A673 (cell line): ENCODE measurements around the gene CCBE1. TPM values are rescaled to one million over a fixed set of nuclear protein-coding genes. Genes with fewer than 3 reads are reported as not detected.

Source experiments
- BruUV-seq: library from RNA; stranded (reverse); fragments of 400-500 nt; replicated peaks from 2 replicates; lab custom pipeline; 2021; lab: Mats Ljungman, UMichigan
- CTCF ChIA-PET: fragments of 300-600 bp; sonication (Branson Sonifier 250); formaldehyde crosslinking; loops from one replicate; lab custom pipeline; 2022; ENCODE audit warnings: antibody characterized with exemption; lab: Charles Lee
- POLR2A ChIA-PET: fragments of 300-600 bp; sonication (Branson Sonifier 250); formaldehyde crosslinking; loops from one replicate; lab custom pipeline; 2022; ENCODE audit warnings: antibody characterized with exemption; ENCODE audit not compliant: low non-redundant PET; lab: Charles Lee
- DNase-seq: peaks from one replicate; pipeline ENCODE4 v3.0.0-alpha.2; 2015; ENCODE audit warnings: low spot score
- H3K27ac ChIP-seq: fragments of 200-600 bp; sonication (generic); 2 replicates; pipeline ENCODE4 v1.5.1; 2016; ENCODE audit warnings: mixed run types, low read depth, mild to moderate bottlenecking, mixed read lengths, antibody characterized with exemption, low read length; ENCODE audit not compliant: poor library complexity, severe bottlenecking
- H3K27me3 ChIP-seq: fragments of 200-600 bp; sonication (generic); replicated peaks from 2 replicates; pipeline ENCODE4 v1.6.1; 2017; ENCODE audit warnings: mixed run types, low read depth, mild to moderate bottlenecking, mixed read lengths, antibody characterized with exemption, low read length; ENCODE audit not compliant: insufficient read depth, poor library complexity
- H3K36me3 ChIP-seq: fragments of 200-600 bp; sonication (generic); 2 replicates; pipeline ENCODE4 v1.6.1; 2016; ENCODE audit warnings: mixed run types, mild to moderate bottlenecking, mixed read lengths, antibody characterized with exemption, low read length; ENCODE audit not compliant: insufficient read depth, poor library complexity, severe bottlenecking
- H3K4me1 ChIP-seq: fragments of 200-600 bp; sonication (generic); 2 replicates; pipeline ENCODE4 v1.6.1; 2017; ENCODE audit warnings: mixed run types, mild to moderate bottlenecking, mixed read lengths, antibody characterized with exemption, low read length; ENCODE audit not compliant: insufficient read depth, poor library complexity, severe bottlenecking
- H3K4me3 ChIP-seq: fragments of 200-600 bp; sonication (generic); 2 replicates; pipeline ENCODE4 v1.5.1; 2016; ENCODE audit warnings: low read depth, mixed run types, mild to moderate bottlenecking, mixed read lengths, low read length; ENCODE audit not compliant: poor library complexity, severe bottlenecking
- H3K9me3 ChIP-seq: fragments of 200-600 bp; sonication (generic); 2 replicates; pipeline ENCODE4 v1.6.1; 2016; ENCODE audit warnings: mixed run types, low read depth, mild to moderate bottlenecking, mixed read lengths, antibody characterized with exemption, low read length; ENCODE audit not compliant: poor library complexity, severe bottlenecking
- EZH2 ChIP-seq: fragments of 200-600 bp; sonication (generic); IDR thresholded peaks from 2 replicates; pipeline ENCODE4 v1.6.1; 2017; ENCODE audit warnings: borderline replicate concordance, low read depth, mild to moderate bottlenecking, mixed read lengths, antibody characterized with exemption, low read length; ENCODE audit not compliant: poor library complexity, severe bottlenecking
- intact Hi-C: fragments of 100-400 bp; cut with micrococcal nuclease; formaldehyde crosslinking; loops from one replicate; pipeline ENCODE4 v1.10.0; 2022; ENCODE audit not compliant: unreplicated experiment
- total RNA-seq: library from RNA; stranded (reverse); gene quantifications from 2 replicates; pipeline ENCODE4 v1.2.3, GENCODE V29; 2021
- TF ChIP-seq, protein P1 (sequence below): fragments of 300-800, 200-600 bp; sonication (generic); conservative IDR thresholded peaks from 2 replicates; pipeline ENCODE4 v1.5.1; 2017; ENCODE audit warnings: low read depth, mild to moderate bottlenecking, antibody characterized with exemption, low read length, moderate library complexity, mixed read lengths

CCBE1 gene
- total RNA-seq, 1 experiment from 2014 or later: not detected

DNA sequence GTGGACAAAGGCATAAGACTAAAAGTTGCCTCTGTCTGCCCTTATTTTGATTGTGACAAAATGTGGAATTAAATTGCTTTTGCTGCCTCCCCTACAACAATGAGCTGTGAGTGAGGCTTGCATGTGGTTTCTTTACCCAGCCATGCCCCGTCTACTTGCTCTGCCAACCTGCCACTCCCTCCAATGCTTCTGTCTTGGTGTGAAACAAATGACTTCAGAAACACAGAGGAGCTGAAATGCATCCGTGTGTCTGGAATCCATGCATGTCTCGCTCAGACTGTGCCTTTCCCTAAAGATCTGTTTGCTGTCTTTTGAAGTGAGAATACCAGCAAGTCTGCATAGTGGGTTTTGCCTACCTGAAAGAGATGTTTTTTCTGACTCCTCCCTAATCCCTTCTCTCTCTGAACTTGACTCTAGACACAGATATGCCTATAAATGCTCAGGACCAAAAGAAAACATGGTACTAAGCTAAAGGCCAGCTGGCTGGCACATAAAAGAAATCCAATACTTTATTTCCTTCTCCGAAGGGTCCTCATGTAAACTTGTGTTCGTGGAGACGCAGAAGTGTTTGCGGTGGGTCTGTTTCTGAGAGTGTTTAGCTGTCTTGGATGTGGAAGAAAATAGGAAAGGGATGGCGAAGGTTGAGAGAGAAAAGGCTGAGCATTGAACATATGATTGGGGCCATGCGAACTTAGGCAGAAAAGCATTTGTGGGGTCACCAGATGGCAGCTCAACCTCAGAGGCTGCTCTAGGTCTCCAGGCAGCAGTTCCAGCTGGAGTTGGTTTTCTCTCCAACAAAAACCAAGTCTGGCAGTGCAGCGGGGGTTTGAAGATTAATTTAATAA is 120.5 kb downstream of the CCBE1 start:
- no peaks in the 10 kb centered on the region for H3K9me3 ChIP-seq
- no peak overlapping the region for H3K27ac ChIP-seq
- H3K4me1 ChIP-seq: no peaks in the 10 kb centered on the region
- H3K36me3 ChIP-seq: no peaks in the 10 kb centered on the region
- no peaks in the 10 kb centered on the region for H3K27me3 ChIP-seq
- ChIA-PET POLR2A (no interaction called here), CTCF (no interaction called here)
- no peak for DNase-seq
- H3K4me3 ChIP-seq: no peak overlapping the region
- BruUV-seq: no TSS peak
- intact Hi-C loops: no loop called here
- TF ChIP-seq, protein P1, sequence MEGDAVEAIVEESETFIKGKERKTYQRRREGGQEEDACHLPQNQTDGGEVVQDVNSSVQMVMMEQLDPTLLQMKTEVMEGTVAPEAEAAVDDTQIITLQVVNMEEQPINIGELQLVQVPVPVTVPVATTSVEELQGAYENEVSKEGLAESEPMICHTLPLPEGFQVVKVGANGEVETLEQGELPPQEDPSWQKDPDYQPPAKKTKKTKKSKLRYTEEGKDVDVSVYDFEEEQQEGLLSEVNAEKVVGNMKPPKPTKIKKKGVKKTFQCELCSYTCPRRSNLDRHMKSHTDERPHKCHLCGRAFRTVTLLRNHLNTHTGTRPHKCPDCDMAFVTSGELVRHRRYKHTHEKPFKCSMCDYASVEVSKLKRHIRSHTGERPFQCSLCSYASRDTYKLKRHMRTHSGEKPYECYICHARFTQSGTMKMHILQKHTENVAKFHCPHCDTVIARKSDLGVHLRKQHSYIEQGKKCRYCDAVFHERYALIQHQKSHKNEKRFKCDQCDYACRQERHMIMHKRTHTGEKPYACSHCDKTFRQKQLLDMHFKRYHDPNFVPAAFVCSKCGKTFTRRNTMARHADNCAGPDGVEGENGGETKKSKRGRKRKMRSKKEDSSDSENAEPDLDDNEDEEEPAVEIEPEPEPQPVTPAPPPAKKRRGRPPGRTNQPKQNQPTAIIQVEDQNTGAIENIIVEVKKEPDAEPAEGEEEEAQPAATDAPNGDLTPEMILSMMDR: no peak
- no peak for TF ChIP-seq EZH2

DNA sequence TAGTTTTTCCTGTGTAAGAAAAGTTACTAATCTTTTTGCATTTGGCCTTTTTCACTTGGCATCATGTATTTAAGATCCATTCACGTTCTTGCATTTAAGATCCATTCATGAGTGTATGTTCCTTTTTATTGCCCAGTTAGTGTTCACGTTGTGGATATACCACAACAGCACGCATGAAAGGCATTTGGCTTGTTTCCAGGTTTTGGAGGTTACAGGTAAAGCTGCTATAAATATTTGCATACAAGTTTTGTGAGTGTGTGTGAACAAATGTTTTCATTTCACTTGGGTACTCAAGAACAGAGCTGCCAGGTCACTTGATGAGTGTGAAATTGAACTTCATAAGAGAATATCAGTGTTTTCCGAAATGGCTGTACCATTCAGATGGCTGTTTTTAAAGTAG is 121.2 kb downstream of the CCBE1 start:
- H3K27ac ChIP-seq: no peak overlapping the region
- no peak for TF ChIP-seq EZH2
- TF ChIP-seq, protein P1: no peak
- DNase-seq: no peak
- POLR2A ChIA-PET: no interaction called here
- intact Hi-C loops: no loop called here
- no TSS peak for BruUV-seq
- H3K9me3 ChIP-seq: no peaks in the 10 kb centered on the region
- H3K4me1 ChIP-seq: no peaks in the 10 kb centered on the region
- CTCF ChIA-PET: no interaction called here
- H3K4me3 ChIP-seq: no peak overlapping the region
- no peaks in the 10 kb centered on the region for H3K27me3 ChIP-seq
- H3K36me3 ChIP-seq: no peaks in the 10 kb centered on the region

DNA sequence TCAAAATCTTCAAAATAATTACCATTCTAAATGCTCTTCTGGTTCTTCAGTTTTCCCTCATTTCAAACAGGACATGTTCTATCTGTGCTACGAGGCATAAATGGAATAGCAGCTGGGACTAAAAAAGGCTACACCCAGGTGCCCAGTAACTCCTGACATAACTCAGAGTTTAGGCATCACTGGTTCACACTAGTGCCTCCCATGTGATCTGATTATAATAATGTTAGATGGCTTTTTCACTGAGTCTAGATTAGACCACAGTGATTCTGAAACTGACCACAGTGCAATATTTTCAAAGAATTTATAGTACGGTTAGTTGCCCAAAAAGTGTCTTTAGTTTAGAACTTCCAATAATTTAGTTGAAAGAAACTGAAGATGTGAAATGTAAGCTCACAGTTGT is 123.3 kb downstream of the CCBE1 start:
- H3K4me3 ChIP-seq: no peak overlapping the region
- BruUV-seq: no TSS peak
- no peak overlapping the region for H3K27ac ChIP-seq
- CTCF ChIA-PET: no interaction called here
- no peak for DNase-seq
- H3K36me3 ChIP-seq: no peaks in the 10 kb centered on the region
- no peaks in the 10 kb centered on the region for H3K4me1 ChIP-seq
- POLR2A ChIA-PET: no interaction called here
- no peak for TF ChIP-seq EZH2
- TF ChIP-seq, protein P1: no peak
- no peaks in the 10 kb centered on the region for H3K27me3 ChIP-seq
- H3K9me3 ChIP-seq: no peaks in the 10 kb centered on the region
- intact Hi-C loops: no loop called here
